ENCODE results near the gene STAM. TPM values are rescaled to one million over a fixed set of nuclear protein-coding genes. Genes with fewer than 3 reads are reported as not detected.

Gene STAM
- total and polyA plus RNA-seq, 9 of the 15 experiments (the other 6 are each of a cell fraction or from before 2014, with no cell fraction given), result 13.8 to 33.5 (median 26.4) TPM

DNA sequence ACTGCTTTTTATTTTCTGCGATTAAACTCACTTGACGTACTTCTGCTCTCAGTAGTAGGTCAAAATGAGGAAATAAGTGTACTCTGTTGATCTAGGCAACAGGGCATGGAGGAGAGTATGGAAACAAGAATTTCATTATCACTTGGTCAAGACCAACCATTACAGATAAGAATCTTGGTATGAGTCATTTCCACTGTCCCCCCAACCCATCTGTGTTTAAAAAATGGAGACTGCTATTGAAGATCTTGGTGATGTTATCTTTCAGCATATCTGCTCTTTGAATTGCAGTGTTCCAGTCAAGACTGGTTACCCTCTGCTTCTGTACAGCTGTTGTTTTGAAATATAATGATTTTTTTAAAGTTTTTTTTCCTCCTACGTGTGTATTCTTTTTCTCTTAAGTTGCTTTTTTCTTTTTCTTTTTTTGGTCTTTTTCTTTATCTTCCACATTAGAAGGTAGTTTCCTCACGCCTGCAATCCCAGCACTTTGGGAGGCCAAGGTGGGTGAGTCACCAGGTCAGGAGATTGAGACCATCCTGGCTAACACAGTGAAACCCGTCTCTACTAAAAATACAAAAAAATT lies 11.7 kb downstream of the STAM start (continued):
- TF ChIP-seq NR2C2 (CRISPR knock-in tag; IDR thresholded peaks at IDR 0.05), result no peak
- no peak; the same call in 1 of the 2 replicates for TF ChIP-seq NR2C2 (tag; IDR thresholded peaks at IDR 0.05)
- no peak for TF ChIP-seq TAF7 (tag; IDR thresholded peaks at IDR 0.05)
- TF ChIP-seq SMAD1 (IDR thresholded peaks at IDR 0.05; ENCODE audit: low read depth, low read length, partially characterized antibody), result no peak
- no peak for TF ChIP-seq SUPT5H (IDR thresholded peaks at IDR 0.05)
- TF ChIP-seq LARP7 (IDR thresholded peaks at IDR 0.05), result no peak
- TF ChIP-seq TCF3 (CRISPR knock-in tag; IDR thresholded peaks at IDR 0.05), result no peak; the same call in 1 of the 2 replicates
- TF ChIP-seq, protein P1, sequence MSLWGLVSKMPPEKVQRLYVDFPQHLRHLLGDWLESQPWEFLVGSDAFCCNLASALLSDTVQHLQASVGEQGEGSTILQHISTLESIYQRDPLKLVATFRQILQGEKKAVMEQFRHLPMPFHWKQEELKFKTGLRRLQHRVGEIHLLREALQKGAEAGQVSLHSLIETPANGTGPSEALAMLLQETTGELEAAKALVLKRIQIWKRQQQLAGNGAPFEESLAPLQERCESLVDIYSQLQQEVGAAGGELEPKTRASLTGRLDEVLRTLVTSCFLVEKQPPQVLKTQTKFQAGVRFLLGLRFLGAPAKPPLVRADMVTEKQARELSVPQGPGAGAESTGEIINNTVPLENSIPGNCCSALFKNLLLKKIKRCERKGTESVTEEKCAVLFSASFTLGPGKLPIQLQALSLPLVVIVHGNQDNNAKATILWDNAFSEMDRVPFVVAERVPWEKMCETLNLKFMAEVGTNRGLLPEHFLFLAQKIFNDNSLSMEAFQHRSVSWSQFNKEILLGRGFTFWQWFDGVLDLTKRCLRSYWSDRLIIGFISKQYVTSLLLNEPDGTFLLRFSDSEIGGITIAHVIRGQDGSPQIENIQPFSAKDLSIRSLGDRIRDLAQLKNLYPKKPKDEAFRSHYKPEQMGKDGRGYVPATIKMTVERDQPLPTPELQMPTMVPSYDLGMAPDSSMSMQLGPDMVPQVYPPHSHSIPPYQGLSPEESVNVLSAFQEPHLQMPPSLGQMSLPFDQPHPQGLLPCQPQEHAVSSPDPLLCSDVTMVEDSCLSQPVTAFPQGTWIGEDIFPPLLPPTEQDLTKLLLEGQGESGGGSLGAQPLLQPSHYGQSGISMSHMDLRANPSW (CRISPR knock-in tag; IDR thresholded peaks at IDR 0.05), result no peak
- no peak for TF ChIP-seq ZNF165 (CRISPR knock-in tag; IDR thresholded peaks at IDR 0.05; ENCODE audit: borderline replicate concordance)
- TF ChIP-seq HNRNPUL1 (IDR thresholded peaks at IDR 0.05; ENCODE audit: low read length), result no peak
- TF ChIP-seq NFYB (IDR thresholded peaks at IDR 0.05; ENCODE audit: extremely low read depth, insufficient read length), result no peak
- TF ChIP-seq GATAD2A (IDR thresholded peaks at IDR 0.05), result peak; percentile 70; the same call in 1 of the 2 replicates
- TF ChIP-seq BACH1 (tag; IDR thresholded peaks at IDR 0.05), result no peak
- TF ChIP-seq NUFIP1 (IDR thresholded peaks at IDR 0.05; ENCODE audit: partially characterized antibody), result no peak
- TF ChIP-seq EHMT2 (IDR thresholded peaks at IDR 0.05), result peak; percentile 72; the same call in 1 of the 2 replicates
- no peak for TF ChIP-seq EGR1 (conservative IDR thresholded peaks at IDR 0.05)
- TF ChIP-seq SRSF1 (IDR thresholded peaks at IDR 0.05; ENCODE audit: low read depth, low read length), result no peak
- TF ChIP-seq ZNF436 (CRISPR knock-in tag; IDR thresholded peaks at IDR 0.05), result no peak
- TF ChIP-seq ZNF197 (CRISPR knock-in tag; IDR thresholded peaks at IDR 0.05; ENCODE audit: low read depth), result no peak
- TF ChIP-seq ZNF584 (CRISPR knock-in tag; IDR thresholded peaks at IDR 0.05; ENCODE audit: low read depth), result no peak
- TF ChIP-seq BMI1 (IDR thresholded peaks at IDR 0.05; ENCODE audit: low read length), result no peak
- TF ChIP-seq, protein P2, sequence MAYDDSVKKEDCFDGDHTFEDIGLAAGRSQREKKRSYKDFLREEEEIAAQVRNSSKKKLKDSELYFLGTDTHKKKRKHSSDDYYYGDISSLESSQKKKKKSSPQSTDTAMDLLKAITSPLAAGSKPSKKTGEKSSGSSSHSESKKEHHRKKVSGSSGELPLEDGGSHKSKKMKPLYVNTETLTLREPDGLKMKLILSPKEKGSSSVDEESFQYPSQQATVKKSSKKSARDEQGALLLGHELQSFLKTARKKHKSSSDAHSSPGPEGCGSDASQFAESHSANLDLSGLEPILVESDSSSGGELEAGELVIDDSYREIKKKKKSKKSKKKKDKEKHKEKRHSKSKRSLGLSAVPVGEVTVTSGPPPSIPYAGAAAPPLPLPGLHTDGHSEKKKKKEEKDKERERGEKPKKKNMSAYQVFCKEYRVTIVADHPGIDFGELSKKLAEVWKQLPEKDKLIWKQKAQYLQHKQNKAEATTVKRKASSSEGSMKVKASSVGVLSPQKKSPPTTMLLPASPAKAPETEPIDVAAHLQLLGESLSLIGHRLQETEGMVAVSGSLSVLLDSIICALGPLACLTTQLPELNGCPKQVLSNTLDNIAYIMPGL (CRISPR knock-in tag; IDR thresholded peaks at IDR 0.05), result no peak
- TF ChIP-seq ESRRB (CRISPR knock-in tag; IDR thresholded peaks at IDR 0.05; ENCODE audit: borderline replicate concordance), result no peak
- TF ChIP-seq ETV6 (IDR thresholded peaks at IDR 0.05; ENCODE audit: borderline replicate concordance in 1 of 2, low read depth in 2 of 2, low read length in 1 of 2), result no peak
- TF ChIP-seq ETV6 (CRISPR knock-in tag; IDR thresholded peaks at IDR 0.05; ENCODE audit: borderline replicate concordance), result no peak
- TF ChIP-seq, protein P3, sequence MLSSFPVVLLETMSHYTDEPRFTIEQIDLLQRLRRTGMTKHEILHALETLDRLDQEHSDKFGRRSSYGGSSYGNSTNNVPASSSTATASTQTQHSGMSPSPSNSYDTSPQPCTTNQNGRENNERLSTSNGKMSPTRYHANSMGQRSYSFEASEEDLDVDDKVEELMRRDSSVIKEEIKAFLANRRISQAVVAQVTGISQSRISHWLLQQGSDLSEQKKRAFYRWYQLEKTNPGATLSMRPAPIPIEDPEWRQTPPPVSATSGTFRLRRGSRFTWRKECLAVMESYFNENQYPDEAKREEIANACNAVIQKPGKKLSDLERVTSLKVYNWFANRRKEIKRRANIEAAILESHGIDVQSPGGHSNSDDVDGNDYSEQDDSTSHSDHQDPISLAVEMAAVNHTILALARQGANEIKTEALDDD (IDR thresholded peaks at IDR 0.05), result peak; percentile 84; the same call in 1 of the 2 replicates
- TF ChIP-seq ZFP36 (IDR thresholded peaks at IDR 0.05; ENCODE audit: low read depth, low read length, partially characterized antibody), result peak; percentile 64
